ENCODE data around the gene ATP2A2. TPM values are rescaled to one million over a fixed set of nuclear protein-coding genes. Genes with fewer than 3 reads are reported as not detected.

ATP2A2 gene
- total and polyA plus RNA-seq, 2 donors (not counting 1 experiment from before 2014, with no cell fraction given), result 35.3 to 68.2 TPM

GRCh38 chr12:110343114-110343513 is 62.1 kb downstream of the ATP2A2 start:
- H3K27me3 Mint-ChIP-seq, result no peaks in the 10 kb centered on the region
- no peak for DNase-seq
- Histone ChIP-seq H3K4me2 (replicated peaks; ENCODE audit: low read depth, low read length, poor library complexity, severe bottlenecking) (no peak overlapping the region), H3K4me1 (ENCODE audit: control insufficient read depth in 2 of 2, insufficient read depth in 2 of 2, low read length in 2 of 2) (peaks cover 4 to 9% of the 10 kb centered on the region in 2 donors), H3K27me3 (replicated peaks in 1 of 4; ENCODE audit: control extremely low read depth in 1 of 4, control insufficient read depth in 3 of 4, insufficient read depth in 4 of 4, low read length in 3 of 4) (no peaks in the 10 kb centered on the region), H3K9ac (ENCODE audit: low read length) (no peak overlapping the region), H4K20me1 (ENCODE audit: control insufficient read depth, insufficient read depth, low read length, poor library complexity, severe bottlenecking) (peaks cover 4% of the 10 kb centered on the region), H3K9me3 (ENCODE audit: control extremely low read depth in 1 of 3, control insufficient read depth in 2 of 3, insufficient read depth in 1 of 3, low read length in 2 of 3) (no peaks in the 10 kb centered on the region), H3K79me2 (ENCODE audit: control insufficient read depth, insufficient read depth, low read length) (no peaks in the 10 kb centered on the region), H3K27ac (ENCODE audit: low read length in 2 of 2) (no peak overlapping the region), H3K4me3 (ENCODE audit: control extremely low read depth in 1 of 5, extremely low read depth in 1 of 5, insufficient read depth in 1 of 5, low read depth in 2 of 5, low read length in 4 of 5) (no peak overlapping the region), H2AFZ (ENCODE audit: insufficient read depth, low read depth, low read length, poor library complexity, severe bottlenecking) (no peak overlapping the region), H3K36me3 (replicated peaks in 1 of 2; ENCODE audit: control extremely low read depth in 1 of 2, control insufficient read depth in 1 of 2, extremely low read depth in 1 of 2, insufficient read depth in 2 of 2, low read length in 1 of 2) (peaks cover 4 to 93% of the 10 kb centered on the region in 2 experiments)
- ChIA-PET CTCF (interaction anchor here (1.0 kb wide), 1 partner anchor 88 kb away, joined by 3 read pairs; no protein-coding TSS in a partner anchor), POLR2A (no interaction called here)
- no peaks in the 10 kb centered on the region for H3K9me3 Mint-ChIP-seq (ENCODE audit: insufficient read depth)
- WGBS (ENCODE audit: insufficient coverage), result 86% methylated on average over 2 of the region's 5 CpGs
- no peak overlapping the region for H3K4me3 Mint-ChIP-seq
- peaks cover 9% of the 10 kb centered on the region for H3K4me1 Mint-ChIP-seq
- intact Hi-C loops (cut with micrococcal nuclease), result no loop called here
- no peak for ATAC-seq (ENCODE audit: low read depth)
- no peak overlapping the region for H3K27ac Mint-ChIP-seq
- TF ChIP-seq EZH2 (IDR thresholded peaks at IDR 0.05; ENCODE audit: borderline replicate concordance, insufficient read depth, low read depth, low read length, poor library complexity, severe bottlenecking) (no peak), CTCF (IDR thresholded peaks at IDR 0.05) (no peak)

- H3K4me3 ChIP-seq (ENCODE audit: control extremely low read depth in 1 of 5, extremely low read depth in 1 of 5, insufficient read depth in 1 of 5, low read depth in 2 of 5, low read length in 4 of 5), result no peak overlapping the region
- Mint-ChIP-seq H3K9me3 (ENCODE audit: insufficient read depth) (no peaks in the 10 kb centered on the region), H3K27ac (no peak overlapping the region), H3K4me3 (no peak overlapping the region), H3K27me3 (no peaks in the 10 kb centered on the region), H3K4me1 (peaks cover 2% of the 10 kb centered on the region)
- no peak for TF ChIP-seq EZH2 (IDR thresholded peaks at IDR 0.05; ENCODE audit: borderline replicate concordance, insufficient read depth, low read depth, low read length, poor library complexity, severe bottlenecking)
- no peak for TF ChIP-seq CTCF (IDR thresholded peaks at IDR 0.05)
- no peaks in the 10 kb centered on the region for H3K9me3 ChIP-seq (ENCODE audit: control extremely low read depth in 1 of 3, control insufficient read depth in 2 of 3, insufficient read depth in 1 of 3, low read length in 2 of 3)
- no peak overlapping the region for H3K27ac ChIP-seq (ENCODE audit: low read length in 2 of 2)
- ChIA-PET POLR2A (no interaction called here), CTCF (interaction anchor here (0.5 kb wide), 1 partner anchor 240 kb away, joined by 3 read pairs; no protein-coding TSS in a partner anchor)
- ATAC-seq (ENCODE audit: low read depth), result no peak
- H3K4me1 ChIP-seq (ENCODE audit: control insufficient read depth in 2 of 2, insufficient read depth in 2 of 2, low read length in 2 of 2), result peaks cover under 1 to 2% of the 10 kb centered on the region in 2 donors
- H3K4me2 ChIP-seq (replicated peaks; ENCODE audit: low read depth, low read length, poor library complexity, severe bottlenecking), result no peak overlapping the region
- no peaks in the 10 kb centered on the region for H3K79me2 ChIP-seq (ENCODE audit: control insufficient read depth, insufficient read depth, low read length)
- no peak for DNase-seq
- no peaks in the 10 kb centered on the region for H3K27me3 ChIP-seq (replicated peaks in 1 of 4; ENCODE audit: control extremely low read depth in 1 of 4, control insufficient read depth in 3 of 4, insufficient read depth in 4 of 4, low read length in 3 of 4)
- intact Hi-C loops (cut with micrococcal nuclease), result no loop called here
- H3K36me3 ChIP-seq (replicated peaks in 1 of 2; ENCODE audit: control extremely low read depth in 1 of 2, control insufficient read depth in 1 of 2, extremely low read depth in 1 of 2, insufficient read depth in 2 of 2, low read length in 1 of 2), result peaks cover 2 to 90% of the 10 kb centered on the region in 2 experiments
- H2AFZ ChIP-seq (ENCODE audit: insufficient read depth, low read depth, low read length, poor library complexity, severe bottlenecking), result no peak overlapping the region
- 98% methylated on average over 4 of the region's 9 CpGs for WGBS (ENCODE audit: insufficient coverage)
- no peaks in the 10 kb centered on the region for H4K20me1 ChIP-seq (ENCODE audit: control insufficient read depth, insufficient read depth, low read length, poor library complexity, severe bottlenecking)
- H3K9ac ChIP-seq (ENCODE audit: low read length), result no peak overlapping the region
These were observed 62.9 kb downstream of the ATP2A2 start for GRCh38 chr12:110343736-110344555.

Data from B cell (primary cell).